Activated T-cell treated with anti-CD3 and anti-CD28 coated beads, Interleukin-2, amount 50 U/mL, for 4 hours (primary cell): ENCODE measurements around the gene DGKD. TPM values are rescaled to one million over a fixed set of nuclear protein-coding genes. Genes with fewer than 3 reads are reported as not detected.

ENCODE experiments used
- ATAC-seq, 2 donors: fragments of 200-7000 bp; cut with Tn5 transposase; one replicate each; pipeline ENCODE4 v1.10.0; 2021
- DNase-seq: peaks from one replicate; pipeline ENCODE4 v3.0.0-alpha.2; 2020
- H3K27me3 Mint-ChIP-seq: one replicate; pipeline ENCODE4 v1.8.0; 2021; ENCODE audit warnings: low read depth, mixed read lengths
- H3K36me3 Mint-ChIP-seq: one replicate; pipeline ENCODE4 v1.8.0; 2022; ENCODE audit warnings: mixed read lengths; ENCODE audit not compliant: insufficient read depth
- H3K4me1 Mint-ChIP-seq: one replicate; pipeline ENCODE4 v1.8.0; 2021; ENCODE audit warnings: low read depth, mixed read lengths
- H3K4me3 Mint-ChIP-seq: one replicate; pipeline ENCODE4 v1.8.0; 2021; ENCODE audit warnings: mild to moderate bottlenecking, moderate library complexity, mixed read lengths
- H3K9me3 Mint-ChIP-seq: one replicate; pipeline ENCODE4 v1.8.0; 2021; ENCODE audit warnings: mixed read lengths
- total RNA-seq, 3 donors: library from RNA; stranded (reverse); gene quantifications; one replicate each; pipeline ENCODE4 v1.2.1, GENCODE V29; 2021

DGKD gene
- total RNA-seq, 3 donors from 2014 or later, result 38.8 to 44.9 (median 39.3) TPM

DNA sequence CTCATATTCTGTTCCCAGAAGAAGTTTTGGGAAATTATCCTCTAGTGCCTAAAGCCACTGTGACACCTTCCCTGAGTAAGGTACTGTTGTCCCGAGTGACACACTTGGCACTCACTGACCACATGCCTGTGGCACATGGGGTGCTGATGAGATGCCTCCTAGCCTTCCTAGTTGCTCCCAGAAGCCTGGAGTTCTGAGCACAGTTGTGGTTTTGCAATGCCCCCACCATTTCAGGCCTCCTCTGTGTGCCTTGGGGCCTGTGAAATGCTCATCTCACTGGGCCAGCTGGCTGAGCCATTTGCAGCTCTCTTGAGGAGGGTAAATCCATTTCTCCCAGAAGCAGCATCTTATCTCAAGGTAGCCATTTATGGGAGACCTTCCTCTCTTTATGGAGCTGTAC lies 91.8 kb downstream of the DGKD start:
- peaks cover 25% of the 10 kb centered on the region for H3K36me3 Mint-ChIP-seq
- no peaks in the 10 kb centered on the region for H3K9me3 Mint-ChIP-seq
- ATAC-seq, result no peak
- no peak for DNase-seq
- no peaks in the 10 kb centered on the region for H3K27me3 Mint-ChIP-seq
- H3K4me3 Mint-ChIP-seq, result no peak overlapping the region
- peaks cover 12% of the 10 kb centered on the region for H3K4me1 Mint-ChIP-seq

DNA sequence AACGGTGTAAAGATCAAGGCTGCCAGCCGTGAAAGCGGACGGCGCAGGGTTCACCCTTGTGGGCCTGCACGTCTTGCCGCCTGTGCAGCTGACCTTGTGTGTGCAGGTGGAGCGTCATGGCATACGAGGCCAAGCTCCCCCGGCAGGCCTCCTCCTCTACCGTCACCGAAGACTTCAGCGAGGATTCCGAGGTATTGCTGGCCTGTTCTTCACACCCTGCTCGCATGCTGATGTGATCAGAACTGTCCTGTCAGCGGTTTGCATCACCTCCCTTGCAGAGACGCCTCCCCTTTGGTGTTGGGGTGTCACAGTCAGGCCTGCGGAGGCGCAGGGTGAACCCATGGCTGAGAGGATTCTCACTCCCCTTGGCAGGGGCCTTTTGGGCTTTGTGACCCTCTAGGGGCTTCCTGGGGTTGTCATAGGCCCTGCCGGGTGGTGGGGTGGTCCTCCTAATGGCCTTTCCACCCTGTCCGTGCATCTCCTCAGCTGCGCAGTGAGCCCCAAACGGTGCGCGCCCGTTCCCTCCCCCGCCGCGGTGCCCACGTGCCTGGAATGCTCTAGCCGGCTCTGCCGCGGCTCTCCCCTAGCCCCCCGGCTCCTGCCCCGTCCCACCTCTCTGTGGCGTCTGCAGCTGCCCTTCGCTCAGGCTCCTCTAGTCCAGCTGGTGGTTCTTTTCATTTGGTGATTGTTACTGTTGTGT lies 92.5 kb downstream of the DGKD start:
- H3K4me1 Mint-ChIP-seq, result peaks cover 11% of the 10 kb centered on the region
- DNase-seq (no peak), ATAC-seq (no peak)
- H3K36me3 Mint-ChIP-seq, result peaks cover 25% of the 10 kb centered on the region
- no peaks in the 10 kb centered on the region for H3K27me3 Mint-ChIP-seq
- H3K4me3 Mint-ChIP-seq, result no peak overlapping the region
- no peaks in the 10 kb centered on the region for H3K9me3 Mint-ChIP-seq

DNA sequence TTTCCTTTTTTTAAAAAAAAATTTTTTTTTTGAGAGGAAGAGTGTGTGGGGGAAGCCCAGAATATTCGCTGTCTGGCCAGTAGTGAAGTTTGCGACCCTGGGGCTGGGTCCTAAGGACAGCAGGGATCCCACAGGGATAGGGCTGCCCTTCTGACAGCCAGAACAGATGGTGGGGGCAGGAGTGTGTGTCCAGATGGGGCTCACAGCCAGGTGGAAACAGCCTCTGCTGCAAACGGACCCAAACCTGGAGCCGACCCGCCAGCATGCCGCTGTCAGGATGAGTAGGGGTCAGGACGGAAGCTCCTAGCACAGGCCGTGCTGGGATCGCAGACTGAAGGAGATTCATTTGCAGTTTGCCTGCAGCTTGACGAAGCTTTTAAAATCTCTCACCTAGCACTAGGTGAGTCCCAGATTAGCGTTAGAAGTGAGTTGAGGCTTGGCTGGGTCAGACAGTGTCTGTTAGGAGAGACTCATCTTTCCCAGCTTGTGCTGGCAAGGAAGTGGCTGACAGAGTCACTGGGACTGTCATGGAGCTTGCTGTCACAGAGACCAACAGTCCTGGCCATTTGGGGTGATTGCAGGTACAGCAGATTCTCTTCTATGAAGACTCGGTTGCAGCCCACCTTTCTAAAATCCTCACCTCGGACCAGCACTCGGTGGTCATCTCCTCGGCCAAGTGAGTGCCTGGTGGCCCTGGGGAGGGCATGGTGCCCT lies 93.4 kb downstream of the DGKD start:
- Mint-ChIP-seq H3K4me3 (no peak overlapping the region), H3K9me3 (no peaks in the 10 kb centered on the region), H3K36me3 (peaks cover 30% of the 10 kb centered on the region), H3K4me1 (peaks cover 8% of the 10 kb centered on the region), H3K27me3 (no peaks in the 10 kb centered on the region)
- ATAC-seq, result no peak
- DNase-seq, result no peak

DNA sequence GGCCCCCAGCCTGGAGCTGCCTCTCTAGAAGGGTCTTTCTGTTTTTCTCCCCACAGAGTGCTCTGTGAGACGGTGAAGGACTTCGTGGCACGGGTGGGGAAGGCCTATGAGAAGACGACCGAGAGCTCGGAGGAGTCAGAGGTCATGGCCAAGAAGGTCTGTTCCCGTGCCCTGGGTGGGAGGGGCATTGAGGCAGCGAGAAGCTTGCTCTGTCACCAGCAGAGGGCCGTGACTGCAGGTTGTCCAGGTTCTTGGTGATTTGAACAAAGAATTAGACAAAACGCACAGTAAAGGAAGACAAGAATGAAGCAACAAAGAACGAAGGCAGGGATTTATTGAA lies 93.9 kb downstream of the DGKD start:
- Mint-ChIP-seq H3K4me3 (no peak overlapping the region), H3K4me1 (peaks cover 4% of the 10 kb centered on the region), H3K9me3 (no peaks in the 10 kb centered on the region), H3K36me3 (peaks cover 28% of the 10 kb centered on the region), H3K27me3 (no peaks in the 10 kb centered on the region)
- ATAC-seq, result no peak
- no peak for DNase-seq

DNA sequence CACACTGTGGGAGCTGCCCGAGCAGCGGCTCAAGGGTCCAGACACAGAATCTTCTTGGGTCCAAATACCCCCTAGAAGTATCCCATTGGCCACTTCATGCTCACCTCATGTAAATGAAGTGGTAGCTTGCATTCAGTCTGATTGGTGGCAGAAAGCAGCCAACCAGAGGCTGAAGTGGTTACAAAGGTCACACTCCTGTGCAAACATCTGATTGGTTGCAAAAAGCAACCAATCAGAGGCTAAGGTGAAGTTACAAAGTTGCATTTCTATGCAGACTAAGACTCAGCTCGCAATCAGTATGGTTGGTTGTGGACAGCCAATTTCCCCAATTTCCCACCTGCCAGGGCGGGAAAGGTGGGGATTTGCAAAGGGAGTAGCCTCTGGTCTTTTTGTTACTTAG lies 94.3 kb downstream of the DGKD start:
- peaks cover 27% of the 10 kb centered on the region for H3K36me3 Mint-ChIP-seq
- DNase-seq, result no peak

DNA sequence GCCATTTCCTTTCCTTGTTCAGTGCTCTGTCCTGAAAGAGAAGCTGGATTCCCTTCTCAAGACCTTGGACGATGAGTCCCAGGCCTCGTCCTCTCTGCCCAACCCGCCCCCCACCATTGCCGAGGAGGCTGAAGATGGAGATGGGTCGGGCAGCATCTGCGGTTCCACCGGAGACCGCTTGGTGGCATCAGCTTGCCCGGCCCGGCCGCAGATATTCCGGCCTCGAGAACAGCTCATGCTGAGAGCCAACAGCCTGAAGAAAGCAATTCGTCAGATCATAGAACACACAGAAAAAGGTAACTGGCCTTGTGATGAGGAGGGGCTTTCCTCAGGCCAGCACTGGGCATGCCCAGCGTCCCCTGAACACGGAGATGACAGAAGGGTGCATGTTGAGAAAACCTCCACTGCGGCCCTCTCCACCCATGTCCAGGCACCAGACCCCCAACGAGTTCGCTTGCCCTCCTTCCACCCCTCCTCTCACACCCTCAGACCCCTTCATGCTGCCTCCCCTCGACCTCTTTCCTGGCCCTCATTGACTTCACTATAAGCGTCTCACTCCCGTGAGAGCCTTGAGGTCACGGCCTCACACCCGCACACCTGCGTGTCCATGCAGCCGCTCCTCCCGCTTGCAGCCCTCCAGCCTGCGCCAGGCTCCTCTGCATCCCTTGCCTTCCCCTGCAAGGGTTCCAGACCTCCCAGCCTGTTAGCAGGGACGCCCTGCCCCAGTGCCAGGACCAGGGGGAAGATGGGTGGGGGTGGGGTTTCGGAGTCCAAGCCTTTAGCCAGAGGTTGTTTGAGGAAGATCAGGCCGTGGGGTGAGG lies 95.0 kb downstream of the DGKD start:
- peaks cover 31% of the 10 kb centered on the region for H3K36me3 Mint-ChIP-seq
- no peak for DNase-seq
- H3K4me1 Mint-ChIP-seq, result no peaks in the 10 kb centered on the region
- ATAC-seq, result no peak
- H3K4me3 Mint-ChIP-seq, result no peak overlapping the region
- no peaks in the 10 kb centered on the region for H3K27me3 Mint-ChIP-seq
- no peaks in the 10 kb centered on the region for H3K9me3 Mint-ChIP-seq

More for the DNA sequence above, 94.3 kb downstream of the DGKD start:
- ATAC-seq, result no peak
- Mint-ChIP-seq H3K9me3 (no peaks in the 10 kb centered on the region), H3K27me3 (no peaks in the 10 kb centered on the region), H3K4me1 (peaks cover under 1% of the 10 kb centered on the region), H3K4me3 (no peak overlapping the region)

DNA sequence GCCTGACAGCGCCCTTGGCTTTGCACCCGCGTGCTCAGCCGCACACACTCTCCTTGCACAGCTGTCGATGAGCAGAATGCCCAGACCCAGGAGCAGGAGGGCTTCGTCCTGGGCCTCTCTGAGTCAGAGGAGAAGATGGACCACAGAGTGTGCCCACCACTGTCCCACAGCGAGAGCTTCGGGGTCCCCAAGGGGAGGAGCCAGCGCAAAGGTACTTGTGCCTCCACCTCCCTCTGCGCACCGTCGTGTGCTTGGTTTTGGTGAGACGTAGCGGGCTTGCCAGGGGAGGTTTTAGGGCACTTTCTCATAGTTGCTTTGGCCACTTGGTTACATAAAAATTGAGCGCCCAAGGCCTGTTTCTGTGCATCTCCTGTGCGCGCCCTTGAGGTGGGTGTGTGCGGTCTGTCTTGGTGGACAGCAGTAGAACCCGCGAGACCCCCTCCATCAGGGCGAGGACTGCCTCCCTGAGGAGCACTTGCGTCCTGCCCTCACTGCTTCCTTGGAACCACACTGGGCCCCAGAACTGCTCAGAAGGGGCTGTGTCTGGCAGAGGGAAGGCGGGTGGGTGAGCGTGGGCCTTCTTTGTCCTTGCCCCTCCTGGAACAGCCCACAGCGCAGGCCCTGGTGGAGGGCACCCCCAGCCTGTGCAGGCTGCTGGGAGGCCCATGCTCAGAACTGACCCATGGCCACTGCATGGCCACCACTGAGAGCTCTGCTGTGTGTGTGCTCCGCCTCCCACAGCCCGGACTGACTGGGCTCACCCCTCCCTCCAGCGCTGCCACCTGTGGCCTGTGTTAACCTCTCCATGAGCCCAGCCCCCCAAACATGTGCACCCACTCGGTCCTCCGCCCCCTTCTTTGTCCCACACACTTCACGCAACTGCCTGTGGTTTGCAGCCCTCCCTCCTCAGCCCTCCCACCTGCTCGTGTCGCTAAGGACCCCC lies 95.9 kb downstream of the DGKD start:
- H3K27me3 Mint-ChIP-seq, result no peaks in the 10 kb centered on the region
- DNase-seq (no peak), ATAC-seq (no peak)
- no peak overlapping the region for H3K4me3 Mint-ChIP-seq
- no peaks in the 10 kb centered on the region for H3K4me1 Mint-ChIP-seq
- peaks cover 31% of the 10 kb centered on the region for H3K36me3 Mint-ChIP-seq
- H3K9me3 Mint-ChIP-seq, result no peaks in the 10 kb centered on the region

DNA sequence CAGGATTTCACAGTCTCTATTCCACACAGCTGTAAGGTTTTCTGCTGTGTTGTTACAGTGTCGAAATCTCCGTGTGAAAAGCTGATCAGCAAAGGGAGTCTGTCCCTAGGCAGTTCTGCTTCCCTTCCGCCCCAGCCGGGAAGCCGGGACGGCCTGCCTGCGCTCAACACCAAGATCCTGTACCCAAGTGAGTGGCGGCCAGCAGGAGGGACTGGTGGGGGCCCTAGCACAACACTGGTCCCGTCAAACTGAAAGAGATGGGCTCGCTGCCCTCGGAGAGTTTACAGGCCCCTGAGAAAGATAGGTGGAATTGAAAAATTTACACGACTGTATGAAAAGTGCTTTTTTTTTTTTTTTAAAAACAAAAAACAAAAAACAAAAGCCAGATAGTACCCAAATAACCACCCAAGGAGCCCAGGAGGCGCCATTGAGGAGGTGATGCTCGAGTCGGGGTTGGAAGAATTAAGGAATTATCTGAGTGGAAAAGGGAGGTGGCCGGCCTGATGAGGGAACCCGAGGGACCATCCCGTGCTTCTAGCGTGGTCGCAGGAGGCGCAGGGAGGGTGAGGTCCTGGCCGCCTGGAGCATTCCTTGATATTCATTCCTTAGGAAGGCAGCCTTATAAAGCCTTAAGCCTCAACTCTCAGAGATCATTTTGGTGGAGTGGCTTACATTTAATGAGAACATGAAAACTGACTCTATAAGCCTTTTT lies 96.7 kb downstream of the DGKD start:
- H3K4me3 Mint-ChIP-seq, result no peak overlapping the region
- DNase-seq (no peak), ATAC-seq (no peak)
- H3K9me3 Mint-ChIP-seq, result no peaks in the 10 kb centered on the region
- H3K27me3 Mint-ChIP-seq, result no peaks in the 10 kb centered on the region
- no peaks in the 10 kb centered on the region for H3K4me1 Mint-ChIP-seq
- peaks cover 27% of the 10 kb centered on the region for H3K36me3 Mint-ChIP-seq

DNA sequence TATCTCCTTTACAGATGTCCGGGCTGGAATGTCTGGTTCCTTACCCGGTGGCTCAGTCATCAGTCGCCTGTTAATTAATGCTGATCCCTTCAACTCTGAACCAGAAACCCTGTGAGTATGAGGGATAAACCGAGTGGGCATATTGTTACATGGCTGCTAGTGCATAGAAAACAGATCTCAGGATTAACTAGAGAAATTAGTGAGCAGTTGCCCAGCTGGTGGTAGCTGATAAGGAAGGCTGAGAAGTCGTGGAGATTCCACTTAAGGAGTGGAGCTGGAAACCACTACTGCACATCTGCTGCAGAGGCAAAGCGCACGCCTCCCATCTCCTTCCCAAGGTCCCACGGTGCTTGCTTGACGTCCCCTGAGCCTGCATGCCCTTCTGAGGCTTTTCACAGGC lies 97.7 kb downstream of the DGKD start:
- Mint-ChIP-seq H3K36me3 (peaks cover 27% of the 10 kb centered on the region), H3K4me3 (no peak overlapping the region)

DNA sequence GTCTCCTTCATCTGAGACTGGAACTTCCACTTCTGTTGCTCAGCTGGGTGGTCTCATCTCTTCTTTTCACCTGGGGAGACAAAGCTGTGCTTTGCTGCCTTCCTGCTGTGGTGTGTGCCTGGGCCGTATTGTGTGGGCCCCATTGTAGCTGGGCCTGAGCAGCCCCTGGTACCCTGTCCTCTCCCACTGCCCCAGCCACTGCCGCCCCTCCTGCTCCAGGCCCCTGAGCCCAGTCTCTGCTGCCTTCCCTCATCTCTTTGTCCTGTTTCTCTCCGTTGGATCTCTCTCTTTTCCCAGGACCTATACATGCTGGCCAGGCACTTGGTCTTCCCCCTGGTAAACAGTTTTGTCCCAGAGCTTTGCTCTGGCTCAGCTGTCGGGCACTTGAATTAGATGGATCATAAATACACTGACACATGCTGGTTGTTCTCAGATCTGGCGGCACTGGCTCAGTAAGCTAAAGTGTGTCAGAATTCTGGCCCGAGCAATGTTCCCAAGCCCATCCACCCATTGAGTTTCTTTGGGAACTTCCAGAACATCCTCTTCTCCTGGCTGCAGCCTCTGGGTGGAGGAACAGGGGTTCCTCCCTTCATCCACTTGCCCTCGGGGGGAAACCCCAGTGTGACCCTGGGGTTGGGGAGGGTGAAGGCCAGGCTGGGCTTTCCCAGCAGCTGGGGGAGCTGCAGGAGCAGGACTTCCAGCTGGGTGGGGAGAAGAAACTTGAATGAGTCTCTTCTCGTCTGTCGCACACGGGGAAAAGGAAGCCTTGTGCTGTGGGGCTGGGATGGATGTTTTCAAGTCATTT lies 99.0 kb downstream of the DGKD start:
- no peaks in the 10 kb centered on the region for H3K4me1 Mint-ChIP-seq
- ATAC-seq (no peak), DNase-seq (no peak)
- no peaks in the 10 kb centered on the region for H3K9me3 Mint-ChIP-seq
- H3K4me3 Mint-ChIP-seq, result no peak overlapping the region
- H3K36me3 Mint-ChIP-seq, result peaks cover 32% of the 10 kb centered on the region
- H3K27me3 Mint-ChIP-seq, result no peaks in the 10 kb centered on the region

More for the DNA sequence above, 97.7 kb downstream of the DGKD start:
- ATAC-seq (no peak), DNase-seq (no peak)
- Mint-ChIP-seq H3K4me1 (no peaks in the 10 kb centered on the region), H3K27me3 (no peaks in the 10 kb centered on the region), H3K9me3 (no peaks in the 10 kb centered on the region)

DNA sequence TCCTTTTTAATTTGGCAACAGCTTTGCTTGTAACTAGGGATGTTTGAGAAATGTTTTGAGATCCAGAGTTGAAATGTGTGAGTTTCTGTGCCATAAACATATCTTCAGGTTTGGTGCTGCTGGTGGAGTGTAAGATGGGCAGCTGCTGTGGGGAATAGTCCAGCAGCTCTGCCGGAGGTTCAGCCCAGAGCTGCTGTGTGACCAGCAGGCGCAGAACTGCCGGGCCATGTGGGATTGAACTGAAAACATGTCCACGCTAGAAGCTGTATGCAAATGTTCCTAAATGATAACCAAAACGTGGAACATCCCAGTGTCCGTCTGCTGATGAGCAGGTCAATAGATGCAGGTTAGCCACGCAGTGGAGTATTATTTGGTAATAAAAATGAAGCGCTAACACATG lies 99.6 kb downstream of the DGKD start:
- Mint-ChIP-seq H3K36me3 (peaks cover 32% of the 10 kb centered on the region), H3K27me3 (no peaks in the 10 kb centered on the region), H3K9me3 (no peaks in the 10 kb centered on the region), H3K4me3 (no peak overlapping the region), H3K4me1 (no peaks in the 10 kb centered on the region)
- DNase-seq (no peak), ATAC-seq (no peak)

DNA sequence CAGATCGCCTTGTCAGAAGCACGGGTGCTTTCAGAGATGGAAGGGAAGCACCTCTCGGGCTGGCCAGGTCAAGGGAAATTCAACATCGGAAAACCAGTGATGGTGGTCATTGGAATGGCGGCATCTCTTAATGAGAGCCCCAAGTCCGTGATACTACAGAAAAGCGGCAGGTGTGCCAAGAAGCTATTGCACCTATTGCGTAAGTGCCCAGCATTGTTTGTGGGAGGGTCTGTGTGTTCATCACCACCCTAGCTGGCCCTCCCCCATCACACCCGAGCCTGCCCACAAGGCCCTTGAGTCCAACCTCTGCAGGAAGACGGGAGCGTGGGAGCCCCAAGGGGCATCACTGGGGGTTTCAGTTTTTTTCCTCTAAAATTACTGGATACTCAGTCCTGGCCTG lies 100.7 kb downstream of the DGKD start:
- Mint-ChIP-seq H3K4me1 (no peaks in the 10 kb centered on the region), H3K27me3 (no peaks in the 10 kb centered on the region), H3K9me3 (no peaks in the 10 kb centered on the region), H3K4me3 (no peak overlapping the region), H3K36me3 (peaks cover 36% of the 10 kb centered on the region)
- ATAC-seq (no peak), DNase-seq (no peak)

DNA sequence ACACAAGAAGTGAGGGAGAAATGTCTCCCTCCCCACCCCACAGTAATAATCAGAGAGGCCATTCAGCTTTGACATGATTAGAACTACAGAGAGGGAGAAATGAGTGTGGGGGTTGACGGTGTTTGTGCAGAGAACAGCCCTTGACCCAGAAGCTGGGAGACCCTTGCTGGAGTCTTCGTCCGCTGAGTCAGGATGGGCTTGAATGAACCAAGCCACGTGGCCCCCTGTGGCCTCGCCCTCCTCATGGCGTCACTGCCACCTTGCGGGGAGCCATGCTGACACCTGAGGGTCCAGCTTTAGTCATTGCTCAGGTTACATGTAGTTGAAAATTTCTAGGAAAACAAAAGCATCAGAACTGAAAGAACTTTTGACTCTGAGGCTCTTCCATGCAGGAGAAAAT lies 101.2 kb downstream of the DGKD start:
- no peaks in the 10 kb centered on the region for H3K9me3 Mint-ChIP-seq
- H3K4me1 Mint-ChIP-seq, result no peaks in the 10 kb centered on the region
- peaks cover 38% of the 10 kb centered on the region for H3K36me3 Mint-ChIP-seq
- no peak for ATAC-seq
- no peak for DNase-seq
- H3K4me3 Mint-ChIP-seq, result no peak overlapping the region
- no peaks in the 10 kb centered on the region for H3K27me3 Mint-ChIP-seq
